Measurements from ENCODE around the gene RCE1.

The RCE1 gene

GRCh38 chr11:66886671-66887221 lies 43.5 kb downstream of the RCE1 start:
- Histone ChIP-seq H3K9ac (ENCODE audit: low read depth, low read length) (no peak overlapping the region), H3K36me3 (ENCODE audit: insufficient read depth, low read length) (no peaks in the 10 kb centered on the region), H3K9me3 (ENCODE audit: control insufficient read depth, insufficient read depth, low read length) (no peaks in the 10 kb centered on the region), H3K4me1 (ENCODE audit: insufficient read depth, low read length) (peaks cover 22% of the 10 kb centered on the region)

- peaks cover 23% of the 10 kb centered on the region for H3K4me1 ChIP-seq (ENCODE audit: insufficient read depth, low read length)
- H3K9ac ChIP-seq (ENCODE audit: low read depth, low read length), result no peak overlapping the region
Measured at GRCh38 chr11:66887526-66887925, 44.3 kb downstream of the RCE1 start.

GRCh38 chr11:66888282-66888681 lies 45.0 kb downstream of the RCE1 start:
- Histone ChIP-seq H3K36me3 (ENCODE audit: insufficient read depth, low read length) (no peaks in the 10 kb centered on the region), H3K9ac (ENCODE audit: low read depth, low read length) (no peak overlapping the region), H3K9me3 (ENCODE audit: control insufficient read depth, insufficient read depth, low read length) (no peaks in the 10 kb centered on the region), H3K4me1 (ENCODE audit: insufficient read depth, low read length) (peaks cover 26% of the 10 kb centered on the region)

More at GRCh38 chr11:66887526-66887925, 44.3 kb downstream of the RCE1 start:
- no peaks in the 10 kb centered on the region for H3K36me3 ChIP-seq (ENCODE audit: insufficient read depth, low read length)
- no peaks in the 10 kb centered on the region for H3K9me3 ChIP-seq (ENCODE audit: control insufficient read depth, insufficient read depth, low read length)

- Histone ChIP-seq H3K4me1 (ENCODE audit: insufficient read depth, low read length) (peaks cover 27% of the 10 kb centered on the region), H3K9me3 (ENCODE audit: control insufficient read depth, insufficient read depth, low read length) (no peaks in the 10 kb centered on the region), H3K9ac (ENCODE audit: low read depth, low read length) (no peak overlapping the region), H3K36me3 (ENCODE audit: insufficient read depth, low read length) (no peaks in the 10 kb centered on the region)
Measured at GRCh38 chr11:66889960-66890359, 46.7 kb downstream of the RCE1 start.

GRCh38 chr11:66891851-66892660 lies 48.8 kb downstream of the RCE1 start:
- no peaks in the 10 kb centered on the region for H3K36me3 ChIP-seq (ENCODE audit: insufficient read depth, low read length)
- no peaks in the 10 kb centered on the region for H3K9me3 ChIP-seq (ENCODE audit: control insufficient read depth, insufficient read depth, low read length)
- peaks cover 14% of the 10 kb centered on the region for H3K4me1 ChIP-seq (ENCODE audit: insufficient read depth, low read length)
- no peak overlapping the region for H3K9ac ChIP-seq (ENCODE audit: low read depth, low read length)

- H3K9me3 ChIP-seq (ENCODE audit: control insufficient read depth, insufficient read depth, low read length), result no peaks in the 10 kb centered on the region
- H3K36me3 ChIP-seq (ENCODE audit: insufficient read depth, low read length), result no peaks in the 10 kb centered on the region
- no peak overlapping the region for H3K9ac ChIP-seq (ENCODE audit: low read depth, low read length)
- peaks cover 14% of the 10 kb centered on the region for H3K4me1 ChIP-seq (ENCODE audit: insufficient read depth, low read length)
Measured at GRCh38 chr11:66892911-66893310, 49.7 kb downstream of the RCE1 start.

- Histone ChIP-seq H3K9me3 (ENCODE audit: control insufficient read depth, insufficient read depth, low read length) (no peaks in the 10 kb centered on the region), H3K4me1 (ENCODE audit: insufficient read depth, low read length) (peaks cover 18% of the 10 kb centered on the region), H3K9ac (ENCODE audit: low read depth, low read length) (no peak overlapping the region), H3K36me3 (ENCODE audit: insufficient read depth, low read length) (no peaks in the 10 kb centered on the region)
Measured at GRCh38 chr11:66894141-66894540, 50.9 kb downstream of the RCE1 start.
